GM12878 (cell line): ENCODE results near the gene GMPPA. TPM values are rescaled to one million over a fixed set of nuclear protein-coding genes. Genes with fewer than 3 reads are reported as not detected.

Source experiments
- ATAC-seq: fragments of 200-7000 bp; cut with Tn5 transposase; 3 replicates; pipeline ENCODE4 v1.9.1; 2020; ENCODE audit warnings: mild to moderate bottlenecking, moderate library complexity
- BruUV-seq: library from RNA; stranded (reverse); fragments of 400-500 nt; replicated peaks from 2 replicates; lab custom pipeline; 2021; lab: Mats Ljungman, UMichigan
- CTCF ChIA-PET: fragments of 300-600 bp; sonication (Branson Sonifier 250); formaldehyde crosslinking; extraction: SDS; loops from one replicate; lab custom pipeline; 2021; ENCODE audit warnings: inconsistent platforms; lab: Yijun Ruan, JAX
- POLR2A ChIA-PET: fragments of 350-600 bp; formaldehyde crosslinking; extraction: SDS; loops from one replicate; lab custom pipeline; 2021; ENCODE audit warnings: inconsistent platforms; lab: Charles Lee
- RAD21 ChIA-PET: fragments of 300-600 bp; sonication (Branson Sonifier 250); formaldehyde crosslinking; loops from one replicate; lab custom pipeline; 2023; ENCODE audit warnings: antibody characterized with exemption; ENCODE audit not compliant: unreplicated experiment; lab: Charles Lee
- SMC1A ChIA-PET: fragments of 300-600 bp; sonication (Branson Sonifier 250); formaldehyde crosslinking; loops from one replicate; lab custom pipeline; 2023; ENCODE audit not compliant: unreplicated experiment, uncharacterized antibody; lab: Charles Lee
- DNase-seq: peaks from one replicate; pipeline ENCODE4 v3.0.0-alpha.2; 2011; ENCODE audit warnings: low read depth, low spot score
- FAIRE-seq: peaks from 3 replicates; lab custom pipeline; 2011; peaks lifted over from hg19 to GRCh38; lab: Jason Lieb, UNC
- H2AFZ ChIP-seq: 2 replicates; pipeline ENCODE4 v1.6.0; 2011; ENCODE audit warnings: low read depth, low read length, control low read depth; ENCODE audit not compliant: control insufficient read depth
- H3K27ac ChIP-seq: 2 replicates; pipeline ENCODE4 v1.5.1; 2011; ENCODE audit warnings: control low read depth; ENCODE audit not compliant: control insufficient read depth, insufficient read depth
- H3K27me3 ChIP-seq, 2 experiments: replicated peaks in 1 of 2; 2 replicates each; pipeline versions ENCODE4 v1.6.0 to v1.6.1; 2011; ENCODE audit warnings: low read length in 1 of 2; ENCODE audit not compliant: control insufficient read depth in 2 of 2, insufficient read depth in 2 of 2
- H3K36me3 ChIP-seq, 2 experiments: 2 replicates each; pipeline ENCODE4 v1.5.1; 2011; ENCODE audit warnings: low read length in 1 of 2; ENCODE audit not compliant: control insufficient read depth in 2 of 2, insufficient read depth in 2 of 2
- H3K4me1 ChIP-seq: 2 replicates; pipeline ENCODE4 v1.6.1; 2011; ENCODE audit warnings: mild to moderate bottlenecking, low read length, moderate library complexity, mixed read lengths; ENCODE audit not compliant: control insufficient read depth, insufficient read depth
- H3K4me2 ChIP-seq: 2 replicates; pipeline ENCODE4 v1.6.0; 2011; ENCODE audit warnings: control low read depth; ENCODE audit not compliant: control insufficient read depth, insufficient read depth
- H3K4me3 ChIP-seq: fragments of 200-600 bp; sonication (generic); 2 replicates; pipeline ENCODE4 v1.5.1; 2016
- H3K79me2 ChIP-seq: 2 replicates; pipeline ENCODE4 v1.6.0; 2011; ENCODE audit warnings: low read length; ENCODE audit not compliant: control insufficient read depth, insufficient read depth
- H3K9ac ChIP-seq: 2 replicates; pipeline ENCODE4 v1.8.0; 2011; ENCODE audit warnings: low read length, control low read depth, mixed read lengths; ENCODE audit not compliant: control insufficient read depth, insufficient read depth
- H3K9me3 ChIP-seq: replicated peaks from 3 replicates; pipeline ENCODE4 v1.5.1; 2011; ENCODE audit warnings: mild to moderate bottlenecking, low read length; ENCODE audit not compliant: control insufficient read depth, insufficient read depth
- H4K20me1 ChIP-seq: 2 replicates; pipeline ENCODE4 v1.6.0; 2011; ENCODE audit not compliant: control insufficient read depth, insufficient read depth
- ASH2L ChIP-seq: fragments of 300-600, 200-600 bp; sonication (generic); IDR thresholded peaks from 2 replicates; pipeline ENCODE4 v1.6.1; 2017; ENCODE audit warnings: low read depth, mild to moderate bottlenecking, borderline replicate concordance
- IKZF1 ChIP-seq: fragments of 450-650 bp; conservative IDR thresholded peaks from 2 replicates; pipeline ENCODE4 v1.6.1; 2017; ENCODE audit warnings: antibody characterized with exemption, mild to moderate bottlenecking
- KDM1A ChIP-seq: fragments of 200-600 bp; sonication (generic); IDR thresholded peaks from 2 replicates; pipeline ENCODE4 v1.6.1; 2016; ENCODE audit warnings: borderline replicate concordance
- NBN ChIP-seq: fragments of 450-650 bp; IDR thresholded peaks from 2 replicates; pipeline ENCODE4 v1.6.1; 2016
- NFXL1 ChIP-seq: fragments of 450-650 bp; IDR thresholded peaks from 2 replicates; pipeline ENCODE4 v1.6.1; 2017; ENCODE audit warnings: antibody characterized with exemption, mild to moderate bottlenecking, borderline replicate concordance
- NR2F1 ChIP-seq: fragments of 450-650 bp; conservative IDR thresholded peaks from 2 replicates; pipeline ENCODE4 v1.6.1; 2017; ENCODE audit warnings: mild to moderate bottlenecking
- RCOR1 ChIP-seq: conservative IDR thresholded peaks from 2 replicates; pipeline ENCODE4 v1.6.1; 2012; ENCODE audit warnings: low read depth, low read length, improper control_type of control experiment
- SMAD5 ChIP-seq: IDR thresholded peaks from 2 replicates; pipeline ENCODE4 v1.6.1; 2016; ENCODE audit warnings: antibody characterized with exemption, low read depth
- SMARCA5 ChIP-seq: fragments of 450-650 bp; IDR thresholded peaks from 2 replicates; pipeline ENCODE4 v1.6.1; 2017; ENCODE audit warnings: mild to moderate bottlenecking
- SP1 ChIP-seq: IDR thresholded peaks from one replicate; pipeline ENCODE4 v1.6.1; 2011; ENCODE audit warnings: low read depth, low read length
- SRF ChIP-seq, 2 experiments: IDR thresholded peaks; 2 replicates each; pipeline ENCODE4 v1.6.1; 2011; ENCODE audit warnings: low read depth in 2 of 2, low read length in 2 of 2, mild to moderate bottlenecking in 1 of 2, moderate library complexity in 1 of 2
- TCF12 ChIP-seq: IDR thresholded peaks from 2 replicates; pipeline ENCODE4 v1.6.1; 2011; ENCODE audit warnings: low read depth, mild to moderate bottlenecking, low read length
- TCF7 ChIP-seq: IDR thresholded peaks from 2 replicates; pipeline ENCODE4 v1.6.1; 2014; ENCODE audit warnings: antibody characterized with exemption, borderline replicate concordance
- YY1 ChIP-seq: IDR thresholded peaks from 2 replicates; pipeline ENCODE4 v1.6.1; 2011; ENCODE audit warnings: low read depth, mild to moderate bottlenecking, low read length
- ZSCAN29 ChIP-seq: fragments of 450-650 bp; IDR thresholded peaks from 2 replicates; pipeline ENCODE4 v1.6.1; 2017; ENCODE audit warnings: mild to moderate bottlenecking, moderate library complexity
- WGBS: methylation state at CpG from one replicate; pipeline ENCODE4 v1.1.6; 2016; ENCODE audit warnings: low lambda C conversion rate; ENCODE audit not compliant: insufficient replicate concordance, insufficient coverage; ENCODE audit errors: missing lambda C conversion rate; 5-methylcytosine and 5-hydroxymethylcytosine counted together
- in situ Hi-C: fragments of 300-500 bp; cut with MboI; formaldehyde crosslinking; loops from 9 replicates; pipeline ENCODE4 v1.14.3; 2018; ENCODE audit warnings: mixed read lengths
- intact Hi-C: fragments of 100-400 bp; cut with micrococcal nuclease; formaldehyde crosslinking; loops from one replicate; pipeline ENCODE4 v1.14.2; 2022; ENCODE audit not compliant: unreplicated experiment
- polyA plus RNA-seq, 11 experiments: library from polyadenylated mRNA; depleted of rRNA in 4 of 11; unstranded in 6 of 11; stranded (reverse) in 5 of 11; fragments of >200 nt; fragmentation: Nextera tagmentation in 4 of 11; fragmentation: Illumina TruSeq in 1 of 11; extraction: Ambion mirVana in 4 of 11; extraction: Trizol in 1 of 11; gene quantifications; 1 replicate in 1 of 11; 2 replicates in 10 of 11; pipeline versions ENCODE4 v1.2.1 to v1.2.3, GENCODE V29; 2011 to 2016; ENCODE audit warnings: inconsistent platforms in 2 of 11, missing spikeins in 2 of 11, low read depth in 1 of 11
- total RNA-seq, 4 experiments: library from RNA; depleted of rRNA in 3 of 4; stranded (reverse); fragments of >200 nt in 3 of 4; fragmentation: Illumina TruSeq in 1 of 4; extraction: Trizol in 1 of 4; gene quantifications; 2 replicates each; pipeline versions ENCODE4 v1.2.1 to v1.2.3, GENCODE V29; 2013 to 2021
- TF ChIP-seq, protein P1 (sequence below): fragments of 450-650 bp; IDR thresholded peaks from 2 replicates; pipeline ENCODE4 v1.6.1; 2017; ENCODE audit warnings: mild to moderate bottlenecking, low read depth, inconsistent platforms; ENCODE audit not compliant: poor library complexity, severe bottlenecking
- TF ChIP-seq, protein P2 (sequence below), 3 experiments: IDR thresholded peaks in 2 of 3; conservative IDR thresholded peaks in 1 of 3; 2 replicates each; pipeline ENCODE4 v1.5.1; 2011; ENCODE audit warnings: low read depth in 3 of 3, low read length in 3 of 3, mild to moderate bottlenecking in 3 of 3, control low read depth in 2 of 3, moderate library complexity in 2 of 3, inconsistent platforms in 1 of 3, mixed read lengths in 1 of 3; ENCODE audit not compliant: control insufficient read depth in 2 of 3, insufficient read depth in 1 of 3; ENCODE audit errors: extremely low read depth in 1 of 3

The GMPPA gene
- total and polyA plus RNA-seq, 10 of the 15 experiments (the other 5 are each of a cell fraction or from before 2014, with no cell fraction given) = 1.9 to 83.2 (median 45.0) TPM

DNA sequence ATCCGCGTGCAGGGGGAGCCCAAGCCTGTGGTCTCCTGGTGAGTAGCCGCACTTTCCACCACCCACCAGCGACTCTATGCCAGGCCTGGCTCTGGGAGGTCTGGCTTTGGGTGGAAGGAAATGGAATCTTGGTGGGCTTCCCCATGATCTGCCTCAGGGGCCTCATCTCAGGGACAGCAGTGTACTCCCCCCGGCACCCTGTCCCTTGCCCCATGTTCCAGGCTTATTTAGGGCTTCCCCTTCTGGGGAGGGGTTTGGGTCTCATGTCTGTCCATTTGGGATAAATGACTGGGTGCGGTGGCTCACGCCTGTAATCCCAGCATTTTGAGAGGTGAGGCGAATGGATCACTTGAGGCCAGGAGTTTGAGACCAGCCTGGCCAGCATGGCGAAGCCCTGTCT, 36.3 kb upstream of the GMPPA start:
- no peak overlapping the region for H3K4me3 ChIP-seq
- BruUV-seq = no TSS peak
- no peaks in the 10 kb centered on the region for H3K27me3 ChIP-seq
- H3K27ac ChIP-seq = no peak overlapping the region
- no peaks in the 10 kb centered on the region for H3K9me3 ChIP-seq
- H4K20me1 ChIP-seq = no peaks in the 10 kb centered on the region
- no peak overlapping the region for H3K4me2 ChIP-seq
- in situ Hi-C loops (no loop called here), intact Hi-C loops (no loop called here)
- H3K36me3 ChIP-seq = no peaks in the 10 kb centered on the region
- POLR2A ChIA-PET = interaction anchor here (0.6 kb wide), 1 partner anchor 15 kb away, joined by 5 read pairs; no protein-coding TSS in a partner anchor
- no peak for TF ChIP-seq YY1
- no peak for TF ChIP-seq SMAD5
- TF ChIP-seq ZSCAN29 = no peak
- no peak for TF ChIP-seq IKZF1
- TF ChIP-seq RCOR1 = no peak
- TF ChIP-seq TCF12 = no peak
- no peak for TF ChIP-seq NBN
- TF ChIP-seq SP1 = no peak
- TF ChIP-seq, protein P1, sequence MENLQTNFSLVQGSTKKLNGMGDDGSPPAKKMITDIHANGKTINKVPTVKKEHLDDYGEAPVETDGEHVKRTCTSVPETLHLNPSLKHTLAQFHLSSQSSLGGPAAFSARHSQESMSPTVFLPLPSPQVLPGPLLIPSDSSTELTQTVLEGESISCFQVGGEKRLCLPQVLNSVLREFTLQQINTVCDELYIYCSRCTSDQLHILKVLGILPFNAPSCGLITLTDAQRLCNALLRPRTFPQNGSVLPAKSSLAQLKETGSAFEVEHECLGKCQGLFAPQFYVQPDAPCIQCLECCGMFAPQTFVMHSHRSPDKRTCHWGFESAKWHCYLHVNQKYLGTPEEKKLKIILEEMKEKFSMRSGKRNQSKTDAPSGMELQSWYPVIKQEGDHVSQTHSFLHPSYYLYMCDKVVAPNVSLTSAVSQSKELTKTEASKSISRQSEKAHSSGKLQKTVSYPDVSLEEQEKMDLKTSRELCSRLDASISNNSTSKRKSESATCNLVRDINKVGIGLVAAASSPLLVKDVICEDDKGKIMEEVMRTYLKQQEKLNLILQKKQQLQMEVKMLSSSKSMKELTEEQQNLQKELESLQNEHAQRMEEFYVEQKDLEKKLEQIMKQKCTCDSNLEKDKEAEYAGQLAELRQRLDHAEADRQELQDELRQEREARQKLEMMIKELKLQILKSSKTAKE = no peak
- TF ChIP-seq, protein P2, sequence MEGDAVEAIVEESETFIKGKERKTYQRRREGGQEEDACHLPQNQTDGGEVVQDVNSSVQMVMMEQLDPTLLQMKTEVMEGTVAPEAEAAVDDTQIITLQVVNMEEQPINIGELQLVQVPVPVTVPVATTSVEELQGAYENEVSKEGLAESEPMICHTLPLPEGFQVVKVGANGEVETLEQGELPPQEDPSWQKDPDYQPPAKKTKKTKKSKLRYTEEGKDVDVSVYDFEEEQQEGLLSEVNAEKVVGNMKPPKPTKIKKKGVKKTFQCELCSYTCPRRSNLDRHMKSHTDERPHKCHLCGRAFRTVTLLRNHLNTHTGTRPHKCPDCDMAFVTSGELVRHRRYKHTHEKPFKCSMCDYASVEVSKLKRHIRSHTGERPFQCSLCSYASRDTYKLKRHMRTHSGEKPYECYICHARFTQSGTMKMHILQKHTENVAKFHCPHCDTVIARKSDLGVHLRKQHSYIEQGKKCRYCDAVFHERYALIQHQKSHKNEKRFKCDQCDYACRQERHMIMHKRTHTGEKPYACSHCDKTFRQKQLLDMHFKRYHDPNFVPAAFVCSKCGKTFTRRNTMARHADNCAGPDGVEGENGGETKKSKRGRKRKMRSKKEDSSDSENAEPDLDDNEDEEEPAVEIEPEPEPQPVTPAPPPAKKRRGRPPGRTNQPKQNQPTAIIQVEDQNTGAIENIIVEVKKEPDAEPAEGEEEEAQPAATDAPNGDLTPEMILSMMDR (IDR thresholded peaks at IDR 0.05 in 2 of 3, conservative IDR thresholded peaks at IDR 0.05 in 1 of 3; ENCODE audit: control insufficient read depth in 2 of 3, extremely low read depth in 1 of 3, insufficient read depth in 1 of 3, low read depth in 3 of 3, low read length in 3 of 3) = no peak
- TF ChIP-seq NR2F1 = no peak
- TF ChIP-seq SRF (IDR thresholded peaks at IDR 0.05; ENCODE audit: low read depth in 2 of 2, low read length in 2 of 2) = no peak
- no peak for TF ChIP-seq NFXL1
- no peak for TF ChIP-seq TCF7
- TF ChIP-seq SMARCA5 = no peak
- no peak for TF ChIP-seq KDM1A
- no peak for TF ChIP-seq ASH2L
- ATAC-seq = no peak
- no peak overlapping the region for H3K9ac ChIP-seq
- CTCF ChIA-PET = interaction anchor here (1.0 to 1.9 kb wide), 3 partner anchors 68 to 79 kb away, joined by 3 to 16 read pairs (median 10); no protein-coding TSS in a partner anchor
- DNase-seq = no peak
- SMC1A ChIA-PET = no interaction called here
- H3K4me1 ChIP-seq = no peaks in the 10 kb centered on the region
- RAD21 ChIA-PET = interaction anchor here (1.6 kb wide), 1 partner anchor 67 kb away, joined by 4 read pairs; no protein-coding TSS in a partner anchor
- FAIRE-seq = no peak
- 28% methylated on average over 9 of the region's 9 CpGs for WGBS
- no peaks in the 10 kb centered on the region for H3K79me2 ChIP-seq
- H2AFZ ChIP-seq = no peak overlapping the region
